HG03139 (cell line): ENCODE data around the gene SPEG.

Experiments
- ATAC-seq: cut with Tn5 transposase; IDR thresholded peaks from one replicate; pipeline ENCODE4 v1.9.1; 2021; ENCODE audit not compliant: unreplicated experiment

The SPEG gene

DNA sequence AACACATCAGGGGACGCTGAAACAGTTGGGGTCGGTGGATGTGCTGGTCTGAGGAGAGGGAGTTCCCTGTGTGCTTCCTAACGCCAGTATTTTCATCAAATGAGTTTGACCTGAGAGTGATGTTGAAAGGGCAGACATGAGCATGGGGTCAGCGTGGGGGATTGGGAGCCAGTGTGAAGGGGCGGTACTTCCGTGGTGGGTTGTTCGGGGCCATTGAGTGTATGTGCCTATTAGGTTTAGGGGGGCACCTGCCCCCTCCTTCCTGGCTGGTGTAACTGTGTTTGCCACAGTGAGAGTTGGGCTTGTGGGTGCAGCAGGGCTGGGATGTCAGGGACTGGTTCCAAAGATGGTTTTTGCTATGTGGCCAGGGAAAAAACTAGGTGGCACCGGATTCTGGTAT, 24.4 kb downstream of the SPEG start:
- no peak for ATAC-seq

DNA sequence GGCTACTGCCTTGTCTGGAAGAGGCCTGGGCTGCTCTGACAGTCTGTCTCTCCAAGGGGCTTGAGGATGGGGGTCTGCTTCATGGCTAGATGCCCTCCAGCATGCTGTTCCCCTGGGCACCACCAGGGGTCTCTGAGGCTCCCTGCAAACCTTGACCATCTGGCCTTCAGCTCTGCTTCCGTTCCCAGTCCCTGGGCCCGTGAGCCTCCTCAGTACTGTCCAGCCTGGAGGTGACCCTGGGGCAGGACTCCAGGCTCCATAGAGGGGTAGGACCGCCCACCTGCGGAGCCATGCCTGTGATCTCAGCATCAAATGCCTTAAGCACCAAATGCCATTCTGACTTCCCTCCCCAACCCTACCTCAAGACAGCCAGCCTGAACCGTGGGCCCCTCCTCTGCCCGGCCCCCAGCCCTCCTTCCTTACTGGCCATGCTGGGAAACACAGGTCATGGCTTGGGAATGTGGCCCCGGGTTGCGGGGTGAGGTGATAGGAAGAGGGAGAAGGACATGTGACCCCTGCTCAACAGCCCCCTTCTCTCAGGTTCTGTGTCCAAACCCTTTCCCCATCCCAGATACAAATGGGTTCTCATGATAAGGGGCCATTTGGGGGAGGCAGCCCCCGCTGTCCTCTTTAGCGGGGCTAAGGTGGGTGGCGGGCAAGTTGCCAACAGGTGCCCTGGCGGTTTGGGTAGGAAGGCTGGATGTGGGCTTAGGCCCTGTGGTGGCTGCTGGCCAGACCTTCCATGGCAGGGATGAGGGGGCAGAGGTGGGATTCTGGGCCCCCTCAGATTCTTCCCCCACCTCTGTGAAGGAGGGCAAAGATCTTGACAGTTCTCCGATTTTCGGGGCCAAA, 25.0 kb downstream of the SPEG start:
- no peak for ATAC-seq

DNA sequence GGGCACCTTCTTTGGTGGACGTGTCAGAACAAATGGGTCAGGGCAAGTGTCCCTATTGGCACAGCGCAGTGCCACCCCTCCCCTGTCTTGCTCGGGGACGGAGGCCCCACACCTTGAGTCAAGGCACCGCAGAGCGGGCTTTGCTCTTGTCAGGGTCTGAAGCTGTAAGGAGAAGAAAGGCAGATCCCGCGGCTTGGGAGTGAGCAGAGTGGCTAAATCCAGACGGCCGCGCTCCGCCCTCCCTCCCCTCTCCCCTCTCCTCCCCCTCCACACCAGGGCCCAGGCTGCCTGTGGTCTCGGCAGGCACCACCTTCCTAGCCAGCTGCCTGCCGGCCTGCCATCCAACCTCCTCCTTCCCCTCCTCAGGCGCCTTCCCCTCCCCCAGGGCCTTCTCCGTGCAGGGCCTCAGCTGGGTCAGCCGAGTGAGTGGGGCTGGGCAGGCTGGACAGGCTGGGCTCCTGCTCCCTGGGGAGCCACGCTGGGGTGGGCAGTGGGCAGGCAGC, 25.8 kb downstream of the SPEG start:
- no peak for ATAC-seq

DNA sequence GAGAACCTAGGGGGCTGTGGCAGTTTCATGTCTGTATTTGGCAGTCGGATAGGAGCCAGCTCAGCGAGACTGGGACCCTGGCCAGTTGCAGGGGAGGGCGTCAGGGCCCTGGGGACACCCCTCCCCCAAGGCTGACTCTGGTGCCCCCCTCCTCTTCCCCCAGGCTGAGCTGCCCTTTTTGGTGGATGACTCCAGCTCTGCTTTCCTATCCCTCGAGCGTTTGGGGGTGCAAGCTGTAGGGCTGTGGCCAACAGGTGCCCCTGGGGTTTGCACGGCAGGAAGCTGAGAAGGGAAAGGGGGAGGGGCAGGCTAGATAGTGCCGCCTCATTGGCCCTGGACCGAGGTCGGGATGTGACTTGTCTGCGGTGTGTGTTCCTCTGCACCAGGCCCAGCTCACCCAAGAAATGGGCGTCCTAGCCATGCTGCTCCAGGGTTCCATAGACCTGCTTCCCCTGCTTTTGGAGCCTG, 26.4 kb downstream of the SPEG start:
- no peak for ATAC-seq

DNA sequence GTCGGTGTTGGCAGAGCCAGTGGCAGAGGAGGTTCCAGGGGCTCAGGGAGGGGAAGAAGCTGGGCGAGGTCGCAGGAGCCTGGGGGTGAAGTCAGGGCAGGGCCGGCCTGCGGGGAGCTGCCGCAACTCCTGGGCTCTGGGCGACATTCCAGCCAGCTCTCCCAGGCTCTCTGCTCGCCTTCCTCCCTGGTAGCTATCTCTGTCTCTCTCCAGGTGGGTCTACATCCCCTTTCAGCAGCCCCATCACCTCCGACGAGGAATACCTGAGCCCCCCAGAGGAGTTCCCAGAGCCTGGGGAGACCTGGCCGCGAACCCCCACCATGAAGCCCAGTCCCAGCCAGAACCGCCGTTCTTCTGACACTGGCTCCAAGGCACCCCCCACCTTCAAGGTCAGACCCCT, 27.0 kb downstream of the SPEG start:
- no peak for ATAC-seq

DNA sequence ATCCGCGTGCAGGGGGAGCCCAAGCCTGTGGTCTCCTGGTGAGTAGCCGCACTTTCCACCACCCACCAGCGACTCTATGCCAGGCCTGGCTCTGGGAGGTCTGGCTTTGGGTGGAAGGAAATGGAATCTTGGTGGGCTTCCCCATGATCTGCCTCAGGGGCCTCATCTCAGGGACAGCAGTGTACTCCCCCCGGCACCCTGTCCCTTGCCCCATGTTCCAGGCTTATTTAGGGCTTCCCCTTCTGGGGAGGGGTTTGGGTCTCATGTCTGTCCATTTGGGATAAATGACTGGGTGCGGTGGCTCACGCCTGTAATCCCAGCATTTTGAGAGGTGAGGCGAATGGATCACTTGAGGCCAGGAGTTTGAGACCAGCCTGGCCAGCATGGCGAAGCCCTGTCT, 27.7 kb downstream of the SPEG start:
- no peak for ATAC-seq

DNA sequence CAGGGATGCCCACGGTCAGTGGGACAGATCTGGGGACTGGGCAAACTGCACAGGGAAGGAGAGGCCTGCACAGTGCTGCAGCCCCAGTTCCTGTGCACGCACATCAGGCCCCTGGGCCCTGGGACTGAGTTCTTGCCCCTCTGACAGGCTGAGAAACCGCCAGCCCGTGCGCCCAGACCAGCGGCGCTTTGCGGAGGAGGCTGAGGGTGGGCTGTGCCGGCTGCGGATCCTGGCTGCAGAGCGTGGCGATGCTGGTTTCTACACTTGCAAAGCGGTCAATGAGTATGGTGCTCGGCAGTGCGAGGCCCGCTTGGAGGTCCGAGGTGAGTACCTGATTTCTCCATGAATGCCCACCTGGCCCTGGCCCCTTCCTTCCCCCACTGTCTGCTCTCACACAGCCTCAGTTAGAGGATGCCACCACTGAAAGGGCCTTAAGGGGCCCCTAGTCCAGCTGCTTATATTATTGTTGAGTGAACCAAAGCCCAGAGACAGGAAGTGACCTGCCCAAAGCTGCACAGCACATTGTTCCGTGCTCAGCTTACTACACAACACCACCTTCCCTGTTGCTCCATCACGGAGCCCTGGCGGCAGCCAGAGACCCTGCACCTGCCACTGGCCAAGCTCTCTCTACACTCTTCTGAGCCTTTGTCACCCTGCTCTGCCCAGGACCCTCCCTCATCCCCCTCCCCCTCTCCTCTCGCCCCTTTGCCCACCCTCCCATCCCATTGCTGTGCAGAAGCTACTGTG, 29.8 kb downstream of the SPEG start:
- ATAC-seq = no peak

DNA sequence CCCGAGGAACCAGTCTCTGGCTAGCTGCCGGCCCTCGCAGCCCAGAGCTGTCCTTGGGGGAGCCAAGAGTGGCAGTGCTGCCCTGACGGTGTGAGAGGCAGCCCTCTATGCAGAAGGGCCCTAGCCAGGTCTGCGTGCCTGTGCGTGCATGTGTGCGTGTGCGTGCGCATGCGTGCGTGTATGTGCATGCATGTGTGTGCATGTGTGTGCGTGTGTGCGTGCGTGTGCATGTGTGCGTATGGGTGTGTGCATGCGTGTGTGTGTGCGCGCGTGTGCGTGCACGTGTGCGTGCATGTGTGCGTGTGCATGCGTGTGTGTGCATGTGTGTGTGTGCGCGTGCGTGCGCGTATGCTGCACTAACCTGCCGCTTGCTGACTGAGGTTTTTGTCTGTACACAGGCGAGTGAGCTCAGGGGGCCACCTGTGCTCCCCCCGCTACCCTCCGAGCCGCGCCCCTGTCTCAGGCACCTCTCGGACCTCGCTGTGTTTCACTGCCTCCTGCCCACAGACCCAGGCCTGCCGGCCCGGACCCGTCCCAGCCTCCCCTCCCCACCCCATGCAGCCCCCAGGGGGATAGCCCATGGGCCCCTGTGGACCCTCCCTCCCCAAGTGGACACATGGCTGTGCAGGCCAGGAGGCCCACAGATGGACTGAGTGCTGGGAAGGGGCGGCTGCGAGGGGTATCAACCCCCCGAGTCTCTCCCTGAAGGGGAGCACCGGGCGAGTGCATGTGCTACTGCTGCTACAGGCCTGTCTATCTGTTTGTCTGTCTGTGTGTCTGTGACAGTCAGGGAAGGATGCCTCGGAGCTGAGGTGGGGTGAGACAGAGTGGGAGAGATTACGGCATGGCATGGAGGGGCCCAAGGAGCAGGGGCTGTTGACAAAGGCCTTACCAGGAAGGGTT, 31.3 kb downstream of the SPEG start:
- ATAC-seq = no peak

DNA sequence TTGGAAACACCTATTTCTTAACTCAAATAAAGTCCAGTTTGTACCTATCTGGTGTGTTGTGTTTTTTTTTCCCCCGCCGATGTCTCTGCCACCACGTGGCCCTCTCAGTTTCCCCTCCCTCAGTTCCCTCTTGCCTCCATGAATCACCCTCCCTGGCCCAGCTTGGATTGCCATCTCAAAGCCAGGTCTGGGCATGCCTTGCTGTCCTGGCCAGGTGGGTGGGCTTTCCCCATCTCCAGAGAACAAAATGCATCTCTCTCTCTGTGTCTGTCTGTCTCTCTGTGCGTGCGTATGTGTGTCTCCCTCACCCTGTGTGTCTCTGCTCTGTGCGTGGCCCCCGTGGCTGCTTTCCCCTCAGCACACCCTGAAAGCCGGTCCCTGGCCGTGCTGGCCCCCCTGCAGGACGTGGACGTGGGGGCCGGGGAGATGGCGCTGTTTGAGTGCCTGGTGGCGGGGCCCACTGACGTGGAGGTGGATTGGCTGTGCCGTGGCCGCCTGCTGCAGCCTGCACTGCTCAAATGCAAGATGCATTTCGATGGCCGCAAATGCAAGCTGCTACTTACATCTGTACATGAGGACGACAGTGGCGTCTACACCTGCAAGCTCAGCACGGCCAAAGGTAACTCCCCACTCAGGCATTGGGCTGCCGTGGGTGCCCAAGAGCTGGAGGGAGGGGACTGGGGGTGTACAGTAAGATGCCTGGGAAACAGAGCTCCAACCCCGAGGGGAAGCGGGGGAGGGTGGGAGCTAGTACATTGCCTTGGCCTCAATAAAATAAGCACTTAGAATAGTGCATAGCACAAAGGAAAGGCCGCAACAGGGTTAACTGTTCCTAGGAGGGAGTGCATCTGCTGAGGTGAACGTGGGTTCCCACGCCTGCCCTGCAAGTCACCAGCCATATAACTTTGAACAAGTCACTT, 32.4 kb downstream of the SPEG start:
- no peak for ATAC-seq

DNA sequence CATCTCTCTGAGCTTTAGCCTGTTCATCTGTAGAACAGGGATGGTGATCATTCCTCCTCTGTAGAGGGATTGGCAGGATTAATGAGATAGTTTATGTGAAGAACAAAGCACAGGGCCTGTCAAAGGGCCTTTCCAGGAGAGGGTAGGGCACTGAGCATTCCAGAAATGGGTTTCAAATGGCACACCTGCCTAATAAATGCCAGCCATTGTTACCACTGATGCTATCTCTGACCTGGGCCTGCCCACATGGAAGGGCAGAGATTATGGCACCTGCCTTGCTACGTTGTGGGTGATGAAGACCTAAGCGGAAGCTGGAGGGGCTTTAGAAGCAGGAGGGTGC, 33.1 kb downstream of the SPEG start:
- ATAC-seq = no peak

DNA sequence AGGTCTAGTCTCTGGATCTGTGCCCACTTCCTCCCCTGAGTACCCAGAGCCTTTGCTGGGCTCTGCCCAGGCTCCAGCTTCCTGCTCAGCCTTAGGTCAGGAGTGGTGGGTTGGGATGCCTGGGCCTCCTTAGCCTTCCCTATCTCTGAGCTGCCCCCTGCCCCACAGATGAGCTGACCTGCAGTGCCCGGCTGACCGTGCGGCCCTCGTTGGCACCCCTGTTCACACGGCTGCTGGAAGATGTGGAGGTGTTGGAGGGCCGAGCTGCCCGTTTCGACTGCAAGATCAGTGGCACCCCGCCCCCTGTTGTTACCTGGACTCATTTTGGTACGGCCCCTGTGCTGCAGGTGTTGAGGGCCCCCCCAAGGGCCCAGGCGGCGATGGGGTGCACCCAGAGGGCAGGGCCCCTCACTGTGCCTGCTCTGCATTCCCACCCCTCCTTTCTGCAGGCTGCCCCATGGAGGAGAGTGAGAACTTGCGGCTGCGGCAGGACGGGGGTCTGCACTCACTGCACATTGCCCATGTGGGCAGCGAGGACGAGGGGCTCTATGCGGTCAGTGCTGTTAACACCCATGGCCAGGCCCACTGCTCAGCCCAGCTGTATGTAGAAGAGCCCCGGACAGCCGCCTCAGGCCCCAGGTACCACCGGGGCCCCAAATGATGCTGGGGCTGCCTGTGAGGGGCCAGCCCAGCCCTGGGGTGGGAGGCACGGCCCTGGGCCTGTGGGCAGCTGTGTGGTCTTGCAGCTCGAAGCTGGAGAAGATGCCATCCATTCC, 34.0 kb downstream of the SPEG start:
- no peak for ATAC-seq

DNA sequence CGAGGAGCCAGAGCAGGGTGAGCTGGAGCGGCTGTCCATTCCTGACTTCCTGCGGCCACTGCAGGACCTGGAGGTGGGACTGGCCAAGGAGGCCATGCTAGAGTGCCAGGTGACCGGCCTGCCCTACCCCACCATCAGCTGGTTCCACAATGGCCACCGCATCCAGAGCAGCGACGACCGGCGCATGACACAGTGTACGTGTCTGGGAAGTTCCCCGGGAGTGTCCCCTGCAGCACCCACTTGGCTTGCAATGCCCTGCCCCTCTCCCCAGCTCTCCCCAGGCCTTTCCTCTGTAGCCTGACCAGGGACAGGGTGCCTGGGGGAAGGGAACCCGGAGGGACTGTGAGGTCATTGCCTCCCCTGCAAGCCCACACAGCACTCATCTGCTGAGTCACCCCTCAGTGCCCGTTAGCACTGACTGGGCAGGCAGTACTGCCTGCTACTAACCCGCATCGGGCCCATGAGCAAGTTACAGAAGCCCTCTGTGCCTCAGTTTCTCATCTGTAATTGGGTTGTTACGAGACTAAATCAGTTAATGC, 34.6 kb downstream of the SPEG start:
- no peak for ATAC-seq

DNA sequence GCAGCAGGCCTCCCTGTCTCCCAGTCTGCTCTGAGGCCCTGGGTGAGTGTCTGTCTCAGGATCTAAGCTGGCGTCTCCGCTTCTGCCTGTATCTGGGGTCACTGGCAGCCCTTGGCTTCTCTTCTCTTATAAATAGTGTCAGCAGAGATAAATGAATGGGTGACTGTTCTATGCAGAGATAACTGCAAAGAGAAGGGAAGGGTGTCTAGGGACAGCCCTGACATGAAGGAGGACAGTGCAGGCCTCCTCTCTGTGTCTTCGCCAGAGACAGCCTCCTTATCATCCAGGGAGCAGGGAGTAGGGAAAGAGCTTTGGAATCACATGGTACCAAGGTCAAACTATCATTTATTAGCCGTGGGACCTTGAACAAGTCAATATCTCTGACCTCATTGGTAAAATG, 35.8 kb downstream of the SPEG start:
- ATAC-seq = no peak

DNA sequence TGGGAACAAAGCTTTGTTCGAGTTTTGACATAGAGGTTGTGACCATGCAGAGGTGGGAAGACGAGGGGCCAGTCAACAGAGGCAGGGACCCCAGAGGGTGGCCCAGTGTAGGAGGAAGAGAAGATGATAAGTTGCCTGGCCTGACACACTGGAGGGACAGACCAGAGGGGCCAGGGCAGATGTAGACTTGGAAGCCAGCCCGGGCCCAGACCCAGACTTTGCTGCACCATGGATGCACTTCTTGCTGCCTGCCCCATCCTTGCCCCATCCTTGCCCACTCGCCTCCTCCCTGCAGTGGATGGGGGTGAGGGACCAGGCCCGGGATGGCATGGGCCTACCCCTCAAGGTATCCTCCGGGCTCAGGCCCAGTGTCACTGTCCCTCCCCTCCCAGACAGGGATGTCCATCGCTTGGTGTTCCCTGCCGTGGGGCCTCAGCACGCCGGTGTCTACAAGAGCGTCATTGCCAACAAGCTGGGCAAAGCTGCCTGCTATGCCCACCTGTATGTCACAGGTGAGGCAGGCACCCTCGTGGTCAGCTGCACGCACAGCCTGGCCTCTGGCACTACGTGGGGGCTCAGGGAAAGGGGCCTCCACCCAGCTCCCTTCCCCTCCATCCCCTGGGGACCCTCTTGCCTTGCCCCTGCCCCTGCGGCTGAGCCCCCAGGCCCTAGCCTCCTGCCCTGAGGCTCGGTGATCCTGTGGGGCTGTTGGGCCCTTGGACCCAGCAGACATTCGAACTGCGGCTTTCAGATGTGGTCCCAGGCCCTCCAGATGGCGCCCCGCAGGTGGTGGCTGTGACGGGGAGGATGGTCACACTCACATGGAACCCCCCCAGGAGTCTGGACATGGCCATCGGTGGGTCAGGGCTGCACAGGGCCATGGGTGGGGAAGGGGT, 37.1 kb downstream of the SPEG start:
- ATAC-seq = no peak

DNA sequence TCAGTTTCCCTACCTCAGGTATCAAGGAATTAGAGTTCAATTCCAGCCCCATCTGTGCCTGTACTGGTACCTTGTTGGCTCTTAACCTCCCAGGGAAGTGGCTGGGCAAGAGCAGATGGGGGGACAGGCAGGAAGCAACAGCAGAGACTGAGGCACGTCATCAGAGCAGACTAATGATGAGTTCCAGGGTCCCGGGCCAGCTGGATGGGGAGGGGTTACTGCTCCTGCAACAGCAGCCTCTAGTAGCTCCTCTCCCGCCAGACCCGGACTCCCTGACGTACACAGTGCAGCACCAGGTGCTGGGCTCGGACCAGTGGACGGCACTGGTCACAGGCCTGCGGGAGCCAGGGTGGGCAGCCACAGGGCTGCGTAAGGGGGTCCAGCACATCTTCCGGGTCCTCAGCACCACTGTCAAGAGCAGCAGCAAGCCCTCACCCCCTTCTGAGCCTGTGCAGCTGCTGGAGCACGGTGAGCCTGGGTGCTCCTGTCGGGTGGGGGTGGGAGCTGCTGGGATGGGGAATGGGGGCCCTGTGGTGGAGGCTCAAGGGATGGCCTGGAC, 38.1 kb downstream of the SPEG start:
- ATAC-seq = no peak

DNA sequence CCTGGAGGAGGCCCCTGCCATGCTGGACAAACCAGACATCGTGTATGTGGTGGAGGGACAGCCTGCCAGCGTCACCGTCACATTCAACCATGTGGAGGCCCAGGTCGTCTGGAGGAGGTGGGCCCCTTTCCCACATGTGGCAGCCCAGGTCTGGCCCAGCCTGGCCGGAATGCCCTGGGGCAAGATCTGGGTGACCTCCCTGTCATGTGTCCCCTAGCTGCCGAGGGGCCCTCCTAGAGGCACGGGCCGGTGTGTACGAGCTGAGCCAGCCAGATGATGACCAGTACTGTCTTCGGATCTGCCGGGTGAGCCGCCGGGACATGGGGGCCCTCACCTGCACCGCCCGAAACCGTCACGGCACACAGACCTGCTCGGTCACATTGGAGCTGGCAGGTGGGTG, 38.9 kb downstream of the SPEG start:
- ATAC-seq = no peak

DNA sequence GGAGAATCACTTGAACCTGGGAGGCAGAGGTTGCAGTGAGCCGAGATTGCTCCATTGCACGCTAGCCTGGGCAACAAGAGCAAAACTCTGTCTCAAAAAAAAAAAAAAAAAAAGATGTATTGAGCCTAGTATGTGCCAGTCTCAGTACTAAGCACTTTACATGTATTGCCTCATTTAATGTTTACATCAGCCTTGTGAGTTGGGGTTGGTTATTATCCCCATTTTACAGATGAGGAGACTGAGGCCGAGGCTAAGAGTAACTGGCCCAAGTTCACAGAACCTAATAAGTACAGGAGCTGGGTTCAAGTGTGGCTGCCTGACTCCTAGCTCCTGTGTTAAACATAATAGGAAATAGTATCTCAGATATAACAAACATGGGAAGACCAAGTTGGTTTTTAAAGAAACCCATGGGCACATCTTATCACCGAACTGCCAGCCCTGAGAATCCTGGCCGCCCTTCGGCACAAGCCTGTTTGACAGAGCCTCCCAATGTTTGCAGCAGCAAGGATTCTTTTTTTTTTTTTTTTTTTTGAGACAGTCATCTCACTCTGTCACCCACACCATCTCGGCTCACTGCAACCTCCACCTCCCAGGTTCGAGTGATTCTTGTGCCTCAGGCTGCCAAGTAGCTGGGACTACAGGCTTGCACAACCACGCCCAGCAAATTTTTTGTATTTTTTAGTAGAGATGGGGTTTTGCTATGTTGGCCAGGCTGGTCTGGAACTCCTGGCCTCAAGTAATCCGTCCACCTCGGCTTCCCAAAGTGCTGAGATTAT, 39.8 kb downstream of the SPEG start:
- ATAC-seq = no peak
